HG03196 (cell line): Measurements from ENCODE around the gene ATG5.
A peak's percentile ranks its signal among the peaks of the same experiment; 100 is the strongest.
"Not testable (repeated sequence)": the region's sequence is repeated elsewhere in the genome, so short reads cannot be mapped to it uniquely, and the experiment has no call there.

ENCODE experiments used
- ATAC-seq: cut with Tn5 transposase; IDR thresholded peaks from one replicate; pipeline ENCODE4 v1.9.1; 2021; ENCODE audit not compliant: unreplicated experiment

ATG5 gene

DNA sequence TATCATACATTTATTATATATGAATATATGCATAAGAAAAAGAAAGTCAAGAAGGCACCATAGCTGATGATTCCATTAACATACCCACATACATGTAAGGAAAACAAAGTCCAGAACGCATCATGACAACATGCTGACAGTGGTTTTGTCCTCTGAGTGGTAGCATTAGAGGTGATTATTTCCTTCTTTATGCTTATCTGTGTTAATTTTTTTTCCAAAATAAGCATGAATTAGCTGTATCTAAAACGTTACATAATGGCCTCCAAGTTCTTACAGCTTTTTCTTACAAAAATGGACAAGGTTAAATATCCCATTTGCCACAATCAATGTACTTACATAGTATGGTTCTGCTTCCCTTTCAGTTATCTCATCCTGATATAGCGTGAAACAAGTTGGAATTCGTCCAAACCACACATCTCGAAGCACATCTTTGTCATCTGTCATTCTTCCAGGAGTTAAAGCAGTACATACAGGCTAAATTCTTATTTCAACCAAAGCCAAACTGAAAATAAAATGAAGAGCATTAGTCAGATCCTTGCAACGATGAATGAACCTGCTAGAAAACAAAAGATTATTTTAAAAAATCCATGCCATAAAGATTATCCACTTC lies 9.7 kb downstream of the ATG5 start:
- ATAC-seq, result no peak

DNA sequence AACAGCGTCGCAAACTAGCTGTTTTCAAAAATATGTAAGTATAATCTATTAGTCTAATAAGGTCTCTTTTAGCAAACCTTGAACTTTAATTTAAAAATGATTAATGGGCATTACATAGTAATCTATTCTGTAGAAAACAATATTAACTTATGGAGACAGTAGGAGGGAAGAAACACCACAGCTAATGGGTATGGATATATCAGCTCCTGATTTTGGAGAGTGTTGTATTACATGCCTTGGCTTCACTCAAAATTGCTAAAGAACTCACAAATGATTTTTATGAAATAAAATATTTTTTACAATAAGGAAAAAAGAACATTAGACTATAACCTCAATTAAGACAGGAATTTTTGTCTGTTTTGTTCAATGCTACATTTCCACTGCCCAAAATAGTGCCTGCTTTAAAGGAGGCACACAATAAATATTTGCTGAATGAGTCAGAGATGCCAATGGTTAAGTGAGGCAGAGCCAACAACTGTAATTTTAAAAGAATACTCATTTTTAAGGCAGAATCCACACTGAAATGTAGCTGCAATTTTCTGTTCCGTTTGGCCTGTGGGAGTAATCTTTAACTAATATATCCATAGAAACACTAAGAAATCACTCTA lies 15.7 kb downstream of the ATG5 start:
- no peak for ATAC-seq

DNA sequence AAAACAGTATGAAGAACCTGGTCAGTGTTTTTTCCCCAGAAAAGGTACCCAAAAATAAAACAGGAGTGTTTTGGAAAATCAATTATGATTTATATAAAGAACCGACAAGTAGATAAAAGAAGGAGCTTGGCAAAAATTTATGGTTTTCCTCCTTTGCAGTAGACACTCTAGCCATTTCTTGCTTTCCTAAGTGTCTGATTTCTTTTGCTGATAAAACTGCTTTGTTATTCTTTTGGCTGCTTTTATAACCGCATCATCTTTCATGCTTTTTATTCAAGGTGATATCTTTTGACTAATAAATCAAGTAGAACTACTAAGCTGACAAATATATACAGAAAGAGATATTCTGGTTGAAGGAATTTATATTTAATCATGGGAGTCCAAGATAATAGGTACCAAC lies 16.6 kb downstream of the ATG5 start:
- ATAC-seq, result no peak

DNA sequence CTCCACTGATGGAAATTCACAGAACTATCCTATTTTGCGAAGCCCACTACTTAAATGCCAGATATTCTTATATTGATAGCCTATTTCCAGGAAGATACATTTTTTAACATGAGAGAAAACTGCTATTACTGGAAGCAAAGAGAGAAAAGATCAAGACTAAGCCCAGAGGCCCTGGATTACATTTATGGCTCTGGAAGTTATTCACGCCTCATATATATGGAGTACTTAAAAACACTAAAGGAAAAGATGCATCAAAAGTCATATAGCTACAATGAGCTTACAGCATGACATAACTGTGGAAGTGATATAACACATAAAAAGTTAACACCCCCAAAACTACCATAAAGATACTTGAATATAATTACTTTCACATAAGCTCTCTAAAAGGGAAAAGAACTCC lies 19.8 kb downstream of the ATG5 start:
- no peak for ATAC-seq

DNA sequence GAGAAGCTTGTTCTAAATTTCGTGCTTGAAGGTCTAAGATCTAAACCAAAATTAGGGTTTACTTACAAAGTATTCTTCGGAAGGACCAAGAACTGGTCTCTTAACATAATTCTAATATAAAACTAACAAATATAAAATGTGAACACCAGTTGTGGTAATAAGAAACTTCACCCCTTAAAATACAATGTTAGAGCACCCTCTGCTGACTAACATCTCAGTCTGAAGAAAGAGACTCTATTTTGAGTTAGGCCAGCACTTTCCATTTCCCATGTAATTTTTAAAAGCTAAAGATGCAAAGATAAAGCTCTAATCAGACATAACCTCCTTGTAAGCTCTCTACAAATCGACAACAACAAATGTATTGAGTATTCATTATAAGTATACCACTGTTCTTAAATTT lies 24.6 kb downstream of the ATG5 start:
- no peak for ATAC-seq

DNA sequence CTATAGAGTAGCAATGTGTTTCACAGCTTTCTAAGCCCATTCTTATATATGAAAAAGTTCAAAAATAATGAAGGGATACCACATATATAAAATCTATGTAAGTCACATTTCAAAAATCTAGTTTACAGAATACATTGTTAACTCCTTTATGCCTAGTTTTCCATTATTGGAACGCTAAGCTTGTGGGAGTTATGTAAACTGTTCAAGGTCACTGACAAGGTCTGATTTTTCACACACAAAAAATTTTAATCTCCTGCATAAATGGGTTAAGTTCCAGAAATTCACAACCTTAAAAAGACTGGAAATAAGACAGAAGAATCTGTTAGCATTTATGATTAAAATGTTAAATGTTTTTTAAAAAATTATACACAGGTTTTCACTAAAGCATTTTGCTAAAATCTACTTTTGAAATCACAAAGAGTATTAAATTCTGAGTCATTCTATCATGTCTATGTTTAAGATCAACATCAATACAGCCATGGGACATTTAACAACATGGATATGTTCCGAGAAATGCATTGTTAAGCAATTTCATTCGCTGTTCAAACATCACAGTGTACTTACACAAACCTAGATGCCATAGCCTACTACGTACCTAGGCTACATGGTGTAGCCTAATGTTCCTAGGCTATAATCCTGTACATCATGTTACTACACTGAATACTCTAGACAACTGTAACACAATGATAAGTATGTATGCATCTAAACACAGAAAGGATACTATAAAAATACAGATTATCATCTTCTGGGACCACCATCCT lies 25.4 kb downstream of the ATG5 start:
- ATAC-seq, result no peak

DNA sequence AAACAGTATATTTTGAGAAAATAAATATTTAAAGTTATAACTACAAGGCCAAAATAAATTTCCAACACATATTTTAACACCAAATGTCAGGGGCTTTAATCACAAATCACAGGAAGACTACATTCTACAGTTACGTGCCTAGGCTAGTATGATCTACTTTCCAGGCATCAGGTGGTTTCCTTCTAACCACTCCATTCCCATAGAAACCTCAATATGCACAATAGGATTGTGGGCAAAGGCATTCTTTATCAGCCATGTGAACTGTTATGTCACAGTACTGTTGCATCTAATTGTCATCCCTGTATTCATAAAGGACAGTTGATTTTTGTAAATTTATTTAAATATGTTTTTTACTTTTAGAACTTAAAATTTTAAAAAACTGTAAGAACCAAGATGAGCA lies 32.4 kb downstream of the ATG5 start:
- ATAC-seq, result no peak

DNA sequence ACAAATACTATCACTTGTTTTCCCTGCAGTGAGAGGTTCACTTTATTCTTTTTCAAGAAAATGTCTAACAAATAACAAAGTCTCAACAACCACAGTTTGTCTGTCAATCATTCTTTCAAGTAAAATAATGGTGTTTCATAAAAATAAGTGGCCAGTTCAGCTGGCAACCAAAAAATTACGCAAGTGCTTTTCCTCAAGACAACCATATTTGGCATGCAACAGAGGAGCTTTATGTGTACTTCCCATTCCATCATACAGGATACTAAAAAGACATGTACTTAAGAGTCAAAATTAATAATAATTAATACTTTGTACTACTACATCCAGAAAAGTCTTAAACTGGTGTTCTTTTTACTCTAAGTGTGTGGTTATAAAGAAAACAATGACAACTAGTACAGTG lies 34.6 kb downstream of the ATG5 start:
- ATAC-seq, result no peak

DNA sequence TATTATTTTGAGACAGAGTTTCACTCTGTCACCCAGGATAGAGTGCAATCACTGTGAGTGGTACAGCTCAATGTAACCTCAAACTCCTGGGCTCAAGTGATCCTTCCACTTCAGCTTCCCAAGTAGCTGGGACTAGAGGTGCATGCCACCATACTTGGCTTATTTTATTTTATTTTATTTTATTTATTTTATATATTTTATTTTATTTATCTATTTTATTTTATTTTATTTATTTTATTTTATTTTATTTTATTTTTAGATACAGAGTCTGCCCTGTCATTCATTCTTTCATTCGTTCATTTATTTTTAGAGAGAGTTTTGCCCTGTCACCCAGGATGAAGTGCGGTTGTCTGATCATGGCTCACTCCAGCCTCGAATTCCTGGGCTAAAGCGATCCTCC lies 35.5 kb downstream of the ATG5 start:
- ATAC-seq, result no peak

DNA sequence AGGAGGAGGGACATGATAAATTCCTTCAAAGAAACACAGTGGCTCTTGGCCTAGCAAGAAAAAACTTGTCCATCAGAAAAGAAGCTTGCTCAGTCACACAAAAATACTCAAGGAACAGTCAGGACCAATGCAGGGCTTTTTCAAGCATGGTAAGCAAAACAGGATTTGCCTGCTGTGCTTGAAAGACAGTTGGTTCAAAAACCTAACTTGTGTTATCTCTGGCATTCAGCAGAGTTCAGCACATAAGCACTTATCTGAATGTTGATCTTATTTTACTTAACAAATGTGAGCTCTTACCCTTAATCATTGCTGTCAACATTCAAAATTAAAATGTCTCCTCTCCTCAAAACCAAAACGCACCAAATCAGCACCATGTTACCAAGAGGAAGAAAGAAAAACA lies 38.3 kb downstream of the ATG5 start:
- no peak for ATAC-seq

DNA sequence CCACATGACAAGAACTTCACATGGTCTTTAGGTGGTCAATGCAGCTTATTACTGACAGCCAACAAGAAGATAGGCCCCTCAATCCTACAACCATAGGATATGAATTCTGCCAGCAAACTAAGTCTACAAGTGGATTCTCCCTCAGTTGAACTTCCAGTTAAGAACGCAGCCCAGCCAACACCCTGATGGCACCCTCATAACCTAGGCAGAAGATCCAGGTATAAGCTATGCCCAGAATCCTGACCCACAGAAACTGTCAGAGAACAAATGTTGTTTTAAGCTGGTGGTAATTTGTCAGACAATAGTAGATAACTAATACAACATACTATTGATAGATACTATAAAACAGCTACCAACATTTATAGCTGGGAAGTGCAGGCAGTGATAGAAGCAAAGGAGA lies 38.8 kb downstream of the ATG5 start:
- ATAC-seq, result no peak

DNA sequence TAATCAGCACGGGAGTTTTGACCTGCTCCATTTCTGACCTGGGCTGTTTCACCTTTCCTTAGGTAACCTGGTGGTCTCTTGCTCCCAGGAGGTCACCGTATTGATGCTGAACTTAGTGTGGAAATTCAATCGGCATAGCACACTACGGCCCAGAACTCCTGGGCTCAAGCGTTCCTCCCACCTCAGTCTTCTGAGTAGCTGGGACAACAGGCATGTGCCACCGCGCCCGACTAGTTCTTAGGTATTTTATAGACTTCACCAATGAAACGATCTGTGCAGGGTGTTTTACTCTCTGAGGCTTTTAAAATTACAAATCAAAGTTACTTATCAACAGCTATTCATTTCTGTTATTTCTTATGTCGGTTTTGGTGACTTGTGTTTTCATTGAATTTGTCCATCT lies 42.1 kb downstream of the ATG5 start:
- no peak for ATAC-seq

DNA sequence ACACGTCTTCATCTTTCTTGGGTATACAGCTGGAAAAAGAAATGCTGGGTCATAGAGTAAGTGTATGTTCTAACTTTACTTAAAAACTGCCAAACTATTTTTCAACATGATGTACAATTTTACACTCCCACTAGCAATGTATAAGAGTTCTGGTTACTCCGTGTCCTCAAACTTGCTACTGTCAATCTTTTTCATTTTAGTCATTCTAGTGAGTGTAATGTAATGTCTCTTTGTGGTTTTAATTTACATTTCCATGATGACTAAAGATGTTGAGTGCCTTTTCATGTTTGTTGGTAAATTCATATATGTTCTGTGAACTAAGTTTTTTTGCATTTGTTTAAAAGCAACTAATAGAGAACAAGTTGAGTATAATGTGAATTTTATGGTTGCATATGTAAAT lies 43.9 kb downstream of the ATG5 start:
- ATAC-seq, result no peak

DNA sequence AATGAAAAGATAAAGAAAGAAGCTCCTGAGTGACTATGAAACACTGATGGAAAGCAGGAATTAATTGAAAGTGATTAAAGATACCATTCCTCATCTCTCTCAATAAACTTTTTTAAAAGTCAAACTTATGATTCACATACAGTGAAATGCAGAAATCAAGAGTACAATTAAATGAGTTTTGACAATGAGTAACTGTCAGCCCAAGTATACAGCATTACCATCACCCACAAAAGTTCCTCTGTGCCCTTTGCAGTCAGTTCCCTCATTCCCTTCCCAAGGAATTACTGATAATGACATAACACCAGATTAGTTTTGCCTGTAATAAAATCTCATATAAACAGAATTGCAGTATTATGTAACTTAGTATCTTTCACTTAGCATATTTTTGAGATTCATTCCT lies 44.5 kb downstream of the ATG5 start:
- ATAC-seq, result no peak

DNA sequence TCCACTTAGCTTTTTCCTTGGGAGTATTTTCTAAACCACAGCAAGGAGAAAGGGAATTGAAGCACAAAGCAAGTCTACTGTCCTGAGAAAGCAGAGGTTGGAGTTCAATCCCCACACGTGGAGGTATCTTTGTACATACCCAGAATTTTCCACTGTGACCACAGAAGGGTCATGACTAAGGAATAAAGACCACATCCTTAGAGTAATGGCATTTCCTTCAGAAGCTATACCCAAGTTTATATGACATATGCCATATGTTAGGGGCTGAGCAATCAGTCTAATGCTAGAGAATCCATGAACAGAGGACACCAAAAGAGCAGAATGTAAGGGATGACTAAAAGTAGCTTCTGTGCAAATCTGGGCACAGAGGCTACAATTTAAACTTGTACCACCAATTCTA lies 46.4 kb downstream of the ATG5 start:
- no peak for ATAC-seq

DNA sequence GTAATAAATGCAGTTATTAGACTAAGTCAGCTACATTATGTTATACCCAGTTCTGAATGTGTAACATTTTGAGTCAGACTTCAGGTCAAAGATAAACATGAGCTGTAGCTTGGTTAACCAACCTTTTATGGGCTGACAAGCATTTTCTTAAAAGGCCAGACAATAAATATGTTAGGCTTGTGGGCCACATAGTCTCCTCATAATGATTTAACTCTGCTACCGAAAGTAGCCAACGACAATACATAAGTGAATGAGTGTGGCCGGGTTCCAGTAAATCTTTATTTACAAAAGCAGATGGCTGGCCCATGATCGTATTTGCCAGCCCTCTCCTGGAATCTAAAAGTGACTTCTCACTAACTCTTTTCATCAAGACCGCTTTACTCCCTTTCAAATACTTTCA lies 49.9 kb downstream of the ATG5 start:
- ATAC-seq, result no peak

DNA sequence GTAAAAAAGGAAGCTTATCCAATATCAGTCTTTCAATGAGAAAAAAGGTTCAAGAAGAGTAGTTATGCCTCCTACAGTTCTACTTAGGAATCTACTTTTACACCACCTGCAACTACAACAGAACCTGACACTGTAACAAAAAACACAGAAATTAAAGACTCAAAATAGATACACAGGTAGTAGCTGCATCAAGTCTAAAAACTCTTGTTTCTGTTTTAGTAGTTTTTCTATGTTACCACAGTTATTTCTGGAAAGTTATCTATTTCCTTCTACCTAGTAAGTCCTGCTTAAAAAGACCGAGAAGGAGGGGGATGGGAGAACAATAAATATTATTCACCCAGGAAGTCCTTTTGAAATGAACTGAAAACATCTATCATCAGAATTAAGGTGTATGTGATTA lies 52.5 kb downstream of the ATG5 start:
- peak; percentile 50 for ATAC-seq

DNA sequence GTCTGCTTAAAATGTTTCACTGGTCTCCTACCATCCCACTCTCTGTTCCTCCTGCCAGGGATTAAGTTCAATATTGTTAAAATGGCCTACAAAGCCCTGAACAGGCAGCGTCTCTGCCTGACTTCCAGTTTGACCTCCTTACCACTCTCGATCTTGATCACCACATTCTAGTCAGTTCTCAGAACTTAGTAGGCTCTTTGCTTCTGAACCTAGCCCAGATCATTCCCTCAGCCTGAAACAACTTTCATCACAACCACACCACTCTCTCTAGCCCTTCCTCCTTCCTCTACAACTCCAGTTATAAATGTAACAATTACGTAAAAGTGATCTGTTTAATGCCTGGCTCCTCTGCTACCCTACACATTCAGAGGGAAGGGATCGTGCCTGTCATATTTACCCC lies 53.3 kb downstream of the ATG5 start:
- no peak for ATAC-seq

DNA sequence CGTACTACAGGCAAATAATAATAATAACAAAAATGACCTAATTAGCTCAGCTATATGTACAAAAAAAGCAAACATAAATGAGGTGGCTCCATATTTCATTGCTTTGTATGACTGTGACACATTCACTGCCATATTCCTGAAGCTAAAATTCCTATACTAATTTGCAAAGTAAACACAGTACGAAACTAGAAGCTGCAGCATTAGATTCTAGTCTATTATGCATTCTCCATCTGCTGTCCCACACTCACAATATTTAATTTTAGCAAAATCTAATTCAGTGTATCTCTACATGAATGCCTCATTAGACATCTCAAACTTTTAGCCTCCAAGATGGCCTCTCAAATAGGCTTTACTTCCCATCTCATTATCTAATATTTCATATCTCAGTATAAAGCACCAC lies 55.1 kb downstream of the ATG5 start:
- ATAC-seq, result no peak

DNA sequence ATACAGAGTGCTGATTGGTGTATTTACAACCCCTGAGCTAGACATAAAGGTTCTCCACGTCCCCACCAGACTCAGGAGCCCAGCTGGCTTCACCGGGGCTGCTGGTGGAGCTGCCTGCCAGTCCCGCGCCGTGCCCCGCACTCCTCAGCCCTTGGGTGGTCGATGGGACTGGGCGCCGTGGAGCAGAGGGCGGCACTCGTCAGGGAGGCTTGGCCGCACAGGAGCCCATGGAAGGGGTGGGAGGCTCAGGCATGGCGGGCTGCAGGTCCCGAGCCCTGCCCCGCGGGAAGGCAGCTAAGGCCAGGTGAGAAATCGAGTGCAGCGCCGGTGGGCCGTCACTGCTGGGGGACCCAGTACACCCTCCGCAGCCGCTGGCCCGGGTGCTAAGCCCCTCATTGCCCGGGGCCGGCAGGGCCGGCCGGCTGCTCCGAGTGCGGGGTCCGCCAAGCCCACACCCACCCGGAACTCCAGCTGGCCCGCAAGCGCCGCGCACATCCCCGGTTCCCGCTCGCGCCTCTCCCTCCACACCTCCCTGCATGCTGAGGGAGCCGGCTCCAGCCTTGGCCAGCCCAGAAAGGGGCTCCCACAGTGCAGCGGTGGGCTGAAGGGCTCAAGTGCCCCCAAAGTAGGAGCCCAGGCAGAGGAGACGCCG lies 56.2 kb downstream of the ATG5 start:
- ATAC-seq, result not testable (repeated sequence)

DNA sequence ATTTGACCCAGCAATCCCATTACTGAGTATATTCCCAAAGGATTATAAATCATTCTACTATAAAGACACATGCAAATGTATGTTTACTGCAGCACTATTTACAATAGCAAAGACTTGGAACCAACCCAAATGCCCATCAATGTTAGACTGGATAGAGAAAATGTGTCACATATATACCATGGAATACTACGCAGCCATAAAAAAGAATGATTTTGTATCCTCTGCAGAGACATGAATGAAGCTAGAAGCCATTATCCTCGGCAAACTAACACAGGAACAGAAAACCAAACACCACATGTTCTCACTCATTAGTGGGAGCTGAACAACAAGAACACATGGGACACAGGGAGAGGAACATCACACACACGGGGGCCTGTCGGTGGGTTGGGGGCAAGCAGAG lies 57.1 kb downstream of the ATG5 start:
- ATAC-seq, result not testable (repeated sequence)

DNA sequence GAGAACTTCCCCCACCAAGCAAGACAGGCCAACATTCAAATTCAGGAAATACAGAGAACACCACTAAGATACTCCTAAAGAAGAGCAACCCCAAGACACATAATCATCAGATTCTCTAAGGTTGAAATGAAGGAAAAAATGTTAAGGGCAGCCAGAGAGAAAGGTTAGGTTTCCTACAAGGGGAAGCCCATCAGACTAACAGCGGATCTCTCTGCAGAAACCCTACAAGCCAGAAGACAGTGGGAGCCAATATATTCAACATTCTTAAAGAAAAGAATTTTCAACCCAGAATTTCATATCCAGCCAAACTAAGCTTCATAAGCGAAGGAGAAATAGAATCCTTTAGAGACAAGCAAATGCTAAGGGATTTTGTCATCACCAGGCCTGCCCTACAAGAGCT lies 61.1 kb downstream of the ATG5 start:
- not testable (repeated sequence) for ATAC-seq
